Activated naive CD4-positive, alpha-beta T cell treated with anti-CD3 and anti-CD28 coated beads, Interleukin-2, amount 10 ng/mL, durations not matched to agents 7 days and 5 days (primary cell): ENCODE measurements around the gene PRRT4.

Experiments used
- CTCF ChIA-PET: fragments of 350-600 bp; sonication (Branson Sonifier 250); formaldehyde crosslinking; loops from one replicate; lab custom pipeline; 2021; ENCODE audit warnings: antibody characterized with exemption; lab: Charles Lee
- DNase-seq: peaks from one replicate; pipeline ENCODE4 v3.0.0-alpha.2; 2020
- H3K27ac Mint-ChIP-seq: one replicate; pipeline ENCODE4 v1.8.0; 2021; ENCODE audit warnings: mild to moderate bottlenecking, moderate library complexity, mixed read lengths
- H3K27me3 Mint-ChIP-seq: one replicate; pipeline ENCODE4 v1.8.0; 2021; ENCODE audit warnings: mild to moderate bottlenecking, mixed read lengths
- H3K36me3 Mint-ChIP-seq: one replicate; pipeline ENCODE4 v1.8.0; 2021; ENCODE audit warnings: mixed read lengths
- H3K4me1 Mint-ChIP-seq: one replicate; pipeline ENCODE4 v1.8.0; 2021; ENCODE audit warnings: mixed read lengths
- H3K4me3 Mint-ChIP-seq: one replicate; pipeline ENCODE4 v1.8.0; 2021; ENCODE audit warnings: mild to moderate bottlenecking, moderate library complexity, mixed read lengths
- H3K9me3 Mint-ChIP-seq: one replicate; pipeline ENCODE4 v1.8.0; 2021; ENCODE audit warnings: mixed read lengths

Gene PRRT4

DNA sequence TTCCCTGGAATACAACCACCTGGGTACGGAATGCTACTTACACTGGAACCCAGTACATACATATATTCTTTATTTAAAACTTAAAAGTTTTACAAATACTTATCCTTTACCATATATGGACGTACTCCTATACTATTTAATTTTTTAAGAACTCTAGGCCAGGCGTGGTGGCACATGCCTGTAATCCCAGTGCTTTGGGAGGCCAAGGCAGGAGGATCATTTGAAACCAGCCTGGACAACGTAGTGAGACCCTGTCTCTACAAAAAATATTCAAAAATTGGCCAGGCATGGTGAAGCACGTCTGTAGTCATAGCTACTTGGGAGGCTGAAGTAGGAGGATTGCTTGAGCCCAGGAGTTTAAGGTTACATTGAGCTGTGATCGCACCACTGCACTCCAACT is 19.8 kb downstream of the PRRT4 start:
- H3K36me3 Mint-ChIP-seq = peaks cover 22% of the 10 kb centered on the region
- peak overlapping the region; percentile 88 for H3K4me3 Mint-ChIP-seq
- H3K27me3 Mint-ChIP-seq = no peaks in the 10 kb centered on the region
- no peak for DNase-seq
- no peaks in the 10 kb centered on the region for H3K9me3 Mint-ChIP-seq
- no peak overlapping the region for H3K27ac Mint-ChIP-seq
- CTCF ChIA-PET = no interaction called here
- peaks cover 26% of the 10 kb centered on the region for H3K4me1 Mint-ChIP-seq

DNA sequence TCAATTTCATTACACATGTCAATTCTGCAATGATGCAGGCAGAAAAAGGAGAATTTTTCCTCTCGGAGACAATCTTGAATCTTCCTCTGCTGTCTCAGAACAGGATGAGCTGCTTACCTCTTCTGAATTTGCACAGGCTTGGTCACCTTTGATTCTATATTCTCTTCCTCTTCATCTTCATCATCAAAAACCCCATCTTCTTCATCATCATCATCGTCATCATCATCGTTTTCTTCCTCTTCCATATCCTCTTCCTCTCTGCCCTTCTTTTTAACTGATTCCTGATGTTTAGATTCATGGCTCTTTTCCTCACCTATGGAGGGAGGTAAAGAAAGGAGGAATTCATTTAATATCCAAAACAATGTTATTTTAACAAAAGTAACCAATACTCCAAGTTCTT is 25.8 kb downstream of the PRRT4 start:
- no peak overlapping the region for H3K4me3 Mint-ChIP-seq
- no peaks in the 10 kb centered on the region for H3K9me3 Mint-ChIP-seq
- CTCF ChIA-PET = interaction anchor here (1.1 kb wide), 1 partner anchor 89 kb away, joined by 3 read pairs; no protein-coding TSS in a partner anchor
- H3K36me3 Mint-ChIP-seq = peaks cover 56% of the 10 kb centered on the region
- DNase-seq = no peak
- H3K27ac Mint-ChIP-seq = no peak overlapping the region
- H3K27me3 Mint-ChIP-seq = no peaks in the 10 kb centered on the region
- H3K4me1 Mint-ChIP-seq = no peaks in the 10 kb centered on the region

DNA sequence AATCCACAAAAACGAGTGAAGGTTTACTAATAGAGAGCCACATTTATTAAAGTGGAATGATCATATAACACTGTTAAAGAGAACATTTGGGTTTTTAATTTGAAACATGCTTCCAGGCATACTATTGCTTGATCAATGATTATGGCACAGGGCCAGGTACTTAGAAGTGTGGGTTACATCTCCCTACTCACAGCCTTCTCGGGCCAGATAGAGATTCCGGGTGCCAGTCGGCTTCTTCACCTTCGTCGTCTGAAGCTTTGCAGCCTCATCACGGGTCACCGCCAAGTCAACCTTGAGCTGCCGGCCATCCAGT is 37.2 kb downstream of the PRRT4 start:
- peaks cover 29% of the 10 kb centered on the region for H3K4me1 Mint-ChIP-seq
- no peak for DNase-seq
- CTCF ChIA-PET = interaction anchor here (1.1 to 1.3 kb wide), 2 partner anchors 115 to 189 kb away, joined by 4 to 5 read pairs; no protein-coding TSS in a partner anchor
- H3K36me3 Mint-ChIP-seq = peaks cover 47% of the 10 kb centered on the region
- no peaks in the 10 kb centered on the region for H3K9me3 Mint-ChIP-seq
- H3K27me3 Mint-ChIP-seq = no peaks in the 10 kb centered on the region
- H3K4me3 Mint-ChIP-seq = no peak overlapping the region
- H3K27ac Mint-ChIP-seq = no peak overlapping the region

DNA sequence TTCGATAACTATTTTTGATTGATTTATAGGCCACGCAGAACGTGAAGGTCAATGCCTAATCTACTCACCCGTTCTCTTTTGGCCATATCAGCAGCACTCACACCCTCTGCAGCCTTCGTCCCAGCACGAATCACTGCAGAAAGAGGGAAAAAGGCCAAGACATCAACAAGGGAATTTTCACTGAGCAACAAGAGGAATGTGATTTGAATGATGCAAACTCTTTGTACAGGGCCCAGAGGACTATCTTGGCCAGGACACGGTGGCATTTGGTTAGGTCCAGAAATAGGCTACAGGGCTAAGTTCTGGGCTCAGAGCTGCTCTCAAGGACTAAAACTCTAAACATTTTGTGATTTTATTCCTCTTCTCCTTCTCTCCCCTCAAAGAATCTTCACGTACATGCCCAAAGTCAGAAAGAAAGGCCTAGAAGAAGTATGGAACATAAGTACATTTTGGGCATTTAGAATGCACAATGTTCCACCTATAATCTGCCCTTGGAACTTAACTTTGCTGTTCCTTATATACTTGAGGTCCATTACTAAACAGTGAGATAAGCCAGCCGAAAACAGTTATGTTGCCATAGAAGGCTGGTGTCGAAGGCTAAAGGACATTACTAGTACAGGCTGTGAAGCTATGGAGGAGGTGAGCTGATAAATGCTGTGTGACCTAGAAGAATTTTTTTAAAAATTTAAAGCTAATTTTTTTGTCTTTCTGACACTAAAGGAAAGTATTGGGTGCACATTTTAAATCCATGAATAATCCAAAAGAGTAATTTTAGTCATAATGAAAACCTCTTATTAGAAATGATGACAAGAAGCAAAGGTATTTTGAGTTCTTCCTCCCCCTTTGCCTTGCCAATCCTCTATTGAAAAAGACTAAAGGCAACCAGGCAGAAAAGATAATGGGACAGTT is 37.8 kb downstream of the PRRT4 start:
- CTCF ChIA-PET = interaction anchor here (1.1 to 1.3 kb wide), 2 partner anchors 114 to 188 kb away, joined by 4 to 5 read pairs; no protein-coding TSS in a partner anchor
- Mint-ChIP-seq H3K4me1 (peaks cover 30% of the 10 kb centered on the region), H3K27me3 (no peaks in the 10 kb centered on the region), H3K4me3 (no peak overlapping the region), H3K9me3 (no peaks in the 10 kb centered on the region), H3K27ac (no peak overlapping the region), H3K36me3 (peaks cover 47% of the 10 kb centered on the region)
- DNase-seq = no peak

DNA sequence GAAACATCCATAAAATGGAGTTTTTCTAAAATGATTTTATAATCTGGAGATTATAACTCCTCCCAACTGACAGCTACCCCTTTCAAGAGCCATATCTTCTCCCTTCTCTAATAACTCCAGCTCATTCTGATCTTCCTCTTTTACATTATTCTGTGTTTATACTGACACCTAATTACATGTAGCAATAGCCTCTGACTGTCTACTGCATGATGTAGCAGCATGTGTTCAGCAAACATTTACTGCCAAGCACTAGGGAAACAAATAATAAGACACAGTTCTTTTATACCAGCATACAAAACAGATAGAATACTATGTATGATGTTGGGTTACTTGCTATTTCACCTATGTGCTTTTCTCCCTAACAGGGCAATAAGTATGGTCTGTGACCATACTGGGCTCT is 38.5 kb downstream of the PRRT4 start:
- no peak for DNase-seq
- H3K27me3 Mint-ChIP-seq = no peaks in the 10 kb centered on the region
- H3K36me3 Mint-ChIP-seq = peaks cover 51% of the 10 kb centered on the region
- H3K27ac Mint-ChIP-seq = no peak overlapping the region
- no peak overlapping the region for H3K4me3 Mint-ChIP-seq
- peaks cover 30% of the 10 kb centered on the region for H3K4me1 Mint-ChIP-seq
- CTCF ChIA-PET = interaction anchor here (1.0 to 4.9 kb wide), 3 partner anchors 16 to 113 kb away, joined by 3 to 27 read pairs (median 3); no protein-coding TSS in a partner anchor
- no peaks in the 10 kb centered on the region for H3K9me3 Mint-ChIP-seq

DNA sequence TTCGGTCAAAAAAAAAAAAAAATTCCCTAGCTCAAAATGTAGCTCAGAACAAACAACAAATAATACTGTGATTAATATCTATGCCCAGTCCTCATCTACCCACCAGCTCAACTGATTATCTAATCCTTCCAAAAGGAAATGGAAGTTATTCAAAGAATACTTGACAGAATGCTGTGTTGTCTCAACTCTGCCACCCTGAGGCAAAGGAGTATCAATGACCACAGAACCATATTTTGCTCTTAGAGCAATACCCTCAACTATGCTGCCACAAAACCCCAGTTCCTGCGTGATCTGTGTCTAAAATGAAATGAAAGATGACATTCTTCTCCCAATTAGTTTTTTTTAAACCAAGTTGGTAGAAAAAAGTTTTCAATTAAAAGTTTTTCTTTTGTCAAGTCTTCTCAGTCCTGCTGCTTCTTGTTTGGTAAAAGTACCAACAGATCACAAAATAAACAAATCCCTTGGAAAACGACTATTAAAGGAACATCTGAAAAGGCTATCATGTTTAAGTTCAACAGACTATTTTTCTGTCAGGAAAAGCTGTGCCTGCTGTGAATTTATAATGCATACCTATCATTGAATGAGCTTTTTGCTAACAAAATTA is 39.3 kb downstream of the PRRT4 start:
- peaks cover 55% of the 10 kb centered on the region for H3K36me3 Mint-ChIP-seq
- H3K4me1 Mint-ChIP-seq = peaks cover 30% of the 10 kb centered on the region
- peak overlapping the region; percentile 1 for H3K27ac Mint-ChIP-seq
- CTCF ChIA-PET = interaction anchor here (0.7 to 4.9 kb wide), 5 partner anchors 12 to 112 kb away, joined by 3 to 27 read pairs (median 3); no protein-coding TSS in a partner anchor
- H3K27me3 Mint-ChIP-seq = no peaks in the 10 kb centered on the region
- peak; percentile 36 for DNase-seq
- H3K9me3 Mint-ChIP-seq = no peaks in the 10 kb centered on the region
- H3K4me3 Mint-ChIP-seq = no peak overlapping the region

DNA sequence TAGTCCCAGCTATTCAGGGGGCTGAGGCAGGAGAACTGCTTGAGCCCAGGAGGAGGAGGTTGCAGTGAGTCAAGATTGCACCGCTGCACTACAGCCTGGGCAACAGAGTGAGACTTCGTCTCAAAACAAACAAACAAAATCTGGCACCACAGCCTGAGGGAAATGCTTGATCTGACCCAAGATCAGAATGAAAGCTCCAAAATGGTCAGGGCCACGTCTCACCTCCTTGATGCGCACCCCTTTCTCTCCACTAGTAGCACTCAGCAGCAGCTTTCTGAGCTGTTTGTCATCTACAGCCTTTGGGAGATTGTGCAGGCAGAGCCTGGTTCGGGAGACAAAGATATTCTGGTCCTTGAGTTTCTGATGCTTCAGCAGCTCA is 40.5 kb downstream of the PRRT4 start:
- Mint-ChIP-seq H3K4me3 (no peak overlapping the region), H3K27me3 (no peaks in the 10 kb centered on the region), H3K36me3 (peaks cover 55% of the 10 kb centered on the region), H3K27ac (peak overlapping the region; percentile 85), H3K9me3 (no peaks in the 10 kb centered on the region), H3K4me1 (peaks cover 30% of the 10 kb centered on the region)
- CTCF ChIA-PET = interaction anchor here (0.6 to 4.9 kb wide), 8 partner anchors 14 to 613 kb away, joined by 3 to 27 read pairs (median 4); no protein-coding TSS in a partner anchor
- DNase-seq = no peak

DNA sequence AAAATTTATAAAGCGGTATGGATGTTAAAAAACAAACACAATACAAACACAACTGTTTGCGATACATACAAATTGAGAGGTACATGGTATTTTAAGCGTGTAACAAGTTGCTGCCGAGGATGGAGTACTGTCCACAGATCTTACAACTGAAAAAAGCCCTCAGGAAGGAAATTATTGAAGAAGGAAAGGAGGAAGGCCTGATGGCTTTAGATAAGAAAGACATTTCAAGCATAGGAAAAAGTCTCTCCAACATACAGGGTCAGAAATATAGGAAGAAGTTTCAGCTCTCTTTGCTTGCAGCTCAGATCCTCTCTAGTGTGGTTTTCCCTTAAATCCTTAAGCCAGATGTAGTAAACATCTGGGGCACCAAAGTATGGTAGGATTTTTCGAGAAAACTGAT is 42.8 kb downstream of the PRRT4 start:
- no peak overlapping the region for H3K4me3 Mint-ChIP-seq
- peaks cover 60% of the 10 kb centered on the region for H3K36me3 Mint-ChIP-seq
- CTCF ChIA-PET = interaction anchor here (4.9 kb wide), 1 partner anchor 109 kb away, joined by 27 read pairs; no protein-coding TSS in a partner anchor
- no peaks in the 10 kb centered on the region for H3K9me3 Mint-ChIP-seq
- H3K27ac Mint-ChIP-seq = no peak overlapping the region
- peaks cover 30% of the 10 kb centered on the region for H3K4me1 Mint-ChIP-seq
- H3K27me3 Mint-ChIP-seq = no peaks in the 10 kb centered on the region
- no peak for DNase-seq

DNA sequence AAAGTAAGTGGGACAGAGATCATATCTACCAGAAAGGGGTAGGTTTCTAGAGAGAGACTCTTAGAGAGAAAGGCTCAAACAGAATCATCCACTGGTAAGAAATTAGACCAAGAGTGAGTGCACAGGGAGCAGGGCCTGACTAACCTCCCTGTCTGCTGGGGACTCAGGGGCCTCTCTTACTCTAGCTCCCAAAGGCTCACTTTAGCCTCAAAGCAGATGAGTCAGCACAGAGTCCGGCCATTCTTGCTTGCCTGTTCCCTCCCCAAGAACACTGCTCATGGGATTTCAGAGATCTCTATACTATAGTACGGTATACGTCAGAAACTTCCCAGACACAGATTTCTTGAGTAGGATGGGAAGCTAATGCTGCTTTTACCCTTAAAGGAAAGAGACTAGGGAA is 50.5 kb downstream of the PRRT4 start:
- H3K4me3 Mint-ChIP-seq = no peak overlapping the region
- no peak overlapping the region for H3K27ac Mint-ChIP-seq
- CTCF ChIA-PET = no interaction called here
- H3K9me3 Mint-ChIP-seq = no peaks in the 10 kb centered on the region
- H3K27me3 Mint-ChIP-seq = no peaks in the 10 kb centered on the region
- no peaks in the 10 kb centered on the region for H3K4me1 Mint-ChIP-seq
- DNase-seq = no peak
- H3K36me3 Mint-ChIP-seq = peaks cover 55% of the 10 kb centered on the region

DNA sequence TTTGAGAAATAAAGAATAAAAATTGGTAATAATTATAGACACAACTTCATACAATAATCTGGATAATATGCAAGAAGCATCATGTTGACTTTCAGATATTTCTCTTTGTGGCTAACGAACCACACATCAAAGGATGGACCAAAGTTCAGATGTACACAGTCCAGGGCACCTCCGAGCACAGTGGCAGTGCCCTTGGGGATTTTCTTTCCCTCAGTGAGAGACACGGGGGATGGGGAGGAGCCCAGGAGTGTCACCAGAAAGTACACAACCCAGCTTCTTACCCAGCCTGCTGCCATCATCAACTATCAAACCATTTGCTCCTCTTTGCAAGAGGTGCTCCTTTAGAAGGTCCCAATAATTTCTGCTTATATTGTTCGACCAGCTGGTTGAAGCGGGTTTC is 51.0 kb downstream of the PRRT4 start:
- Mint-ChIP-seq H3K4me3 (no peak overlapping the region), H3K27ac (no peak overlapping the region), H3K27me3 (no peaks in the 10 kb centered on the region), H3K9me3 (no peaks in the 10 kb centered on the region), H3K4me1 (no peaks in the 10 kb centered on the region), H3K36me3 (peaks cover 54% of the 10 kb centered on the region)
- CTCF ChIA-PET = no interaction called here
- DNase-seq = no peak

DNA sequence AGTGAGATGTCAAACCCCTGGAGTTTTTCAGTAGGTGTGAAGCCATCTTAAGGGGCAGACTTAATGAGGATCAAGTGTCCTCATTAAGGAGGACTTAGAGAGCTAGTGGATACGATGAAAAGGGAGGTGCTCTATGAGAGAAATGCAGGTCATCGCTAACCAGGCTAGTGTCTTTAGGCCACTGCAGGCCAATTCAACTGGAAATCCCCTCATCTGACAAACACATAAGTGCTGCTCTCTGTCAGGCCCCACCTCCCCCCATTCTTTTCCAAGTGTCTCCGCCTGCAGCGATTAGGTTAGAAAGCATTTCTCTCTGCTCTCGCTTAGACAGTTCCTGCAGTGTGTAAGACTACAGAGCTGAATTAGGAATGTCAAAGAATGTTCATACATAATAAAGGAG is 51.5 kb downstream of the PRRT4 start:
- no peak overlapping the region for H3K27ac Mint-ChIP-seq
- DNase-seq = no peak

DNA sequence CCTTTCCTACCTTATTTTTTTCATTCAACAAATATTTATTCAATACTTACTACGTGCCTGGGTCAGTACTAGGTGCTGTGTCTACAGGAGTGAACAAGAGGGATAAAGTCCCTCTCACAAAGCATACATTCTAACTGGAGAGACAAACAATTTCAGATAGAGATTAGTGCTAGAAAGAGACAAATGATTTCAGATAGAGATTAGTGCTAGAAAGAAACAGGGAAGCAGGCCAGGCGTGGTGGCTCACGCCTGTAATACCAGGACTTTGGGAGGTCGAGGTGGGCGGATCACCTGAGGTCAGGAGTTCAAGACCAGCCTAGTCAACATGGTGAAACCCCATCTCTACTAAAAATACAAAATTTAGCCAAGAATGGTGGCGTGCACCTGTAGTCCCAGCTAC is 52.4 kb downstream of the PRRT4 start:
- CTCF ChIA-PET = no interaction called here
- no peak overlapping the region for H3K4me3 Mint-ChIP-seq
- H3K27ac Mint-ChIP-seq = peak overlapping the region; percentile 2
- H3K9me3 Mint-ChIP-seq = no peaks in the 10 kb centered on the region
- no peak for DNase-seq
- H3K4me1 Mint-ChIP-seq = no peaks in the 10 kb centered on the region
- no peaks in the 10 kb centered on the region for H3K27me3 Mint-ChIP-seq
- peaks cover 45% of the 10 kb centered on the region for H3K36me3 Mint-ChIP-seq

More for the DNA sequence above, 51.5 kb downstream of the PRRT4 start:
- Mint-ChIP-seq H3K9me3 (no peaks in the 10 kb centered on the region), H3K27me3 (no peaks in the 10 kb centered on the region), H3K4me3 (no peak overlapping the region), H3K4me1 (no peaks in the 10 kb centered on the region), H3K36me3 (peaks cover 51% of the 10 kb centered on the region)
- CTCF ChIA-PET = no interaction called here

DNA sequence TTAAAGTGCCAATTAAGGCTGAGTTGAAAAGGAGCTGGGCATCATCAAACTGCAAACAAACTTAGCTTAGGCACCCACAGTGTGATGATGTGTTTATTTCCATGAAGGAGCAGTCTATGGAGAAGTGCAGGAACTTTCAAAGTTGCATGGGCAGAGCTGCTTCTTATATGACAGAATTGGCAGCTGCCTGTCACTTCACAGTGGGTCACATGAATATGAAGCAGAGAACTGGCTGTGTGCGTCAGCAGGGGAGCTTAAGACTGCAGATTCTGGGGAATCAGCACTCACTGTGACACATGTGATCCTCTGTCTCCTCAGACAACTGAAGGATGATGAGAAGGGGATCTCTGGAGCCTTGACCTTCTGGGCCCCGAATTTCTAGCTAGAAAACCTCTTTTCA is 54.4 kb downstream of the PRRT4 start:
- no peak overlapping the region for H3K4me3 Mint-ChIP-seq
- no peak overlapping the region for H3K27ac Mint-ChIP-seq
- H3K36me3 Mint-ChIP-seq = peaks cover 35% of the 10 kb centered on the region
- no peaks in the 10 kb centered on the region for H3K27me3 Mint-ChIP-seq
- CTCF ChIA-PET = interaction anchor here (0.6 to 0.8 kb wide), 2 partner anchors 15 to 118 kb away, joined by 3 read pairs; no protein-coding TSS in a partner anchor
- no peaks in the 10 kb centered on the region for H3K4me1 Mint-ChIP-seq
- DNase-seq = no peak
- H3K9me3 Mint-ChIP-seq = no peaks in the 10 kb centered on the region

DNA sequence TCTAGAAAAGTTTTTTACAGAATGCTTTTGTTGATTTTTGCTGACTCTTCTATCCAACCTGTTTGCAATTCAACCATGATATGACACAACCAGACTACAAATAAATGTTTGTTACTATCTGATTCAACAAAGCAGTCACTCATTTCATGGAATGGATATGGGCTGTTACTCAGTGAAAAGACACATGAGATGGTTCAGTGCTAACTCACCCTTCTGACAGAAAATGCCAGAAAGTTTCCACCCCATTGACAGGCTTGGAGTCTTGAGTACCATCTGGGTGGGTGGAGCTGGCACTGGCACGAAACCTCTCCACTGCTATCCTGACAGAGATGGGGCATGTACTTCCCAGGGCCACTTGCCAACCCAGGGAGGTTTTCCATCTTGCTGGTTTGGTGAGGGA is 57.3 kb downstream of the PRRT4 start:
- CTCF ChIA-PET = no interaction called here
- DNase-seq = no peak
- no peaks in the 10 kb centered on the region for H3K9me3 Mint-ChIP-seq
- peaks cover 27% of the 10 kb centered on the region for H3K36me3 Mint-ChIP-seq
- no peak overlapping the region for H3K27ac Mint-ChIP-seq
- H3K4me3 Mint-ChIP-seq = no peak overlapping the region
- no peaks in the 10 kb centered on the region for H3K4me1 Mint-ChIP-seq
- H3K27me3 Mint-ChIP-seq = no peaks in the 10 kb centered on the region
